ENCODE data around the gene PAIP1.
"Not testable (repeated sequence)": the region's sequence is repeated elsewhere in the genome, so short reads cannot be mapped to it uniquely, and the experiment has no call there.

The PAIP1 gene

GRCh38 chr5:43588842-43589241 is 32.0 kb upstream of the PAIP1 start:
- Histone ChIP-seq H3K4me3 (ENCODE audit: low read length) (no peak overlapping the region), H3K4me1 (ENCODE audit: control insufficient read depth, insufficient read depth, low read length) (no peaks in the 10 kb centered on the region), H3K9me3 (replicated peaks; ENCODE audit: low read length) (no peaks in the 10 kb centered on the region), H3K4me2 (ENCODE audit: low read length) (no peak overlapping the region), H3K27me3 (ENCODE audit: control insufficient read depth, insufficient read depth, low read length) (no peaks in the 10 kb centered on the region), H3K9ac (ENCODE audit: low read depth, low read length) (no peak overlapping the region), H3K36me3 (ENCODE audit: insufficient read depth, low read length) (no peaks in the 10 kb centered on the region)

GRCh38 chr5:43584166-43584699 is 27.4 kb upstream of the PAIP1 start:
- H3K9me3 ChIP-seq (replicated peaks; ENCODE audit: low read length) = no peaks in the 10 kb centered on the region
- no peak overlapping the region for H3K4me2 ChIP-seq (ENCODE audit: low read length)
- H3K9ac ChIP-seq (ENCODE audit: low read depth, low read length) = no peak overlapping the region
- no peaks in the 10 kb centered on the region for H3K27me3 ChIP-seq (ENCODE audit: control insufficient read depth, insufficient read depth, low read length)
- H3K36me3 ChIP-seq (ENCODE audit: insufficient read depth, low read length) = no peaks in the 10 kb centered on the region
- H3K4me3 ChIP-seq (ENCODE audit: low read length) = no peak overlapping the region
- no peaks in the 10 kb centered on the region for H3K4me1 ChIP-seq (ENCODE audit: control insufficient read depth, insufficient read depth, low read length)

- Histone ChIP-seq H3K4me1 (ENCODE audit: control insufficient read depth, insufficient read depth, low read length) (no peaks in the 10 kb centered on the region), H3K9ac (ENCODE audit: low read depth, low read length) (no peak overlapping the region), H3K36me3 (ENCODE audit: insufficient read depth, low read length) (no peaks in the 10 kb centered on the region), H3K9me3 (replicated peaks; ENCODE audit: low read length) (no peaks in the 10 kb centered on the region), H3K27me3 (ENCODE audit: control insufficient read depth, insufficient read depth, low read length) (no peaks in the 10 kb centered on the region), H3K4me2 (ENCODE audit: low read length) (no peak overlapping the region), H3K4me3 (ENCODE audit: low read length) (no peak overlapping the region)
Measured at GRCh38 chr5:43583724-43584123, 26.8 kb upstream of the PAIP1 start.

GRCh38 chr5:43582082-43583005 is 25.5 kb upstream of the PAIP1 start:
- no peaks in the 10 kb centered on the region for H3K27me3 ChIP-seq (ENCODE audit: control insufficient read depth, insufficient read depth, low read length)
- H3K4me1 ChIP-seq (ENCODE audit: control insufficient read depth, insufficient read depth, low read length) = no peaks in the 10 kb centered on the region
- no peaks in the 10 kb centered on the region for H3K36me3 ChIP-seq (ENCODE audit: insufficient read depth, low read length)
- H3K4me2 ChIP-seq (ENCODE audit: low read length) = no peak overlapping the region
- H3K9ac ChIP-seq (ENCODE audit: low read depth, low read length) = no peak overlapping the region
- H3K4me3 ChIP-seq (ENCODE audit: low read length) = no peak overlapping the region
- no peaks in the 10 kb centered on the region for H3K9me3 ChIP-seq (replicated peaks; ENCODE audit: low read length)

- H3K27me3 ChIP-seq (ENCODE audit: control insufficient read depth, insufficient read depth, low read length) = no peaks in the 10 kb centered on the region
- H3K9me3 ChIP-seq (replicated peaks; ENCODE audit: low read length) = no peaks in the 10 kb centered on the region
- no peak overlapping the region for H3K4me2 ChIP-seq (ENCODE audit: low read length)
- no peak overlapping the region for H3K9ac ChIP-seq (ENCODE audit: low read depth, low read length)
- no peaks in the 10 kb centered on the region for H3K4me1 ChIP-seq (ENCODE audit: control insufficient read depth, insufficient read depth, low read length)
- H3K4me3 ChIP-seq (ENCODE audit: low read length) = no peak overlapping the region
- H3K36me3 ChIP-seq (ENCODE audit: insufficient read depth, low read length) = no peaks in the 10 kb centered on the region
Measured at GRCh38 chr5:43581398-43581797, 24.5 kb upstream of the PAIP1 start.

- not testable (repeated sequence) for H3K9ac ChIP-seq (ENCODE audit: low read depth, low read length); H3K4me2 ChIP-seq (ENCODE audit: low read length); H3K4me3 ChIP-seq (ENCODE audit: low read length); H3K4me1 ChIP-seq (ENCODE audit: control insufficient read depth, insufficient read depth, low read length); H3K27me3 ChIP-seq (ENCODE audit: control insufficient read depth, insufficient read depth, low read length); H3K36me3 ChIP-seq (ENCODE audit: insufficient read depth, low read length); H3K9me3 ChIP-seq (replicated peaks; ENCODE audit: low read length)
Measured at GRCh38 chr5:43580402-43581210, 23.7 kb upstream of the PAIP1 start.

- Histone ChIP-seq H3K9me3 (replicated peaks; ENCODE audit: low read length) (no peaks in the 10 kb centered on the region), H3K27me3 (ENCODE audit: control insufficient read depth, insufficient read depth, low read length) (no peaks in the 10 kb centered on the region), H3K4me3 (ENCODE audit: low read length) (no peak overlapping the region), H3K4me2 (ENCODE audit: low read length) (no peak overlapping the region), H3K9ac (ENCODE audit: low read depth, low read length) (no peak overlapping the region), H3K4me1 (ENCODE audit: control insufficient read depth, insufficient read depth, low read length) (peaks cover 15% of the 10 kb centered on the region), H3K36me3 (ENCODE audit: insufficient read depth, low read length) (no peaks in the 10 kb centered on the region)
Measured at GRCh38 chr5:43573058-43573457, 16.2 kb upstream of the PAIP1 start.

- H3K36me3 ChIP-seq (ENCODE audit: insufficient read depth, low read length) = no peaks in the 10 kb centered on the region
- no peaks in the 10 kb centered on the region for H3K9me3 ChIP-seq (replicated peaks; ENCODE audit: low read length)
- no peak overlapping the region for H3K9ac ChIP-seq (ENCODE audit: low read depth, low read length)
- H3K4me1 ChIP-seq (ENCODE audit: control insufficient read depth, insufficient read depth, low read length) = peaks cover 15% of the 10 kb centered on the region
- H3K27me3 ChIP-seq (ENCODE audit: control insufficient read depth, insufficient read depth, low read length) = no peaks in the 10 kb centered on the region
- H3K4me3 ChIP-seq (ENCODE audit: low read length) = no peak overlapping the region
- H3K4me2 ChIP-seq (ENCODE audit: low read length) = no peak overlapping the region
Measured at GRCh38 chr5:43572357-43572756, 15.5 kb upstream of the PAIP1 start.

GRCh38 chr5:43571237-43571636 is 14.4 kb upstream of the PAIP1 start:
- H3K4me2 ChIP-seq (ENCODE audit: low read length) = peak overlapping the region; percentile 70
- no peaks in the 10 kb centered on the region for H3K36me3 ChIP-seq (ENCODE audit: insufficient read depth, low read length)
- peak overlapping the region; percentile 43 for H3K4me3 ChIP-seq (ENCODE audit: low read length)
- no peaks in the 10 kb centered on the region for H3K27me3 ChIP-seq (ENCODE audit: control insufficient read depth, insufficient read depth, low read length)
- no peaks in the 10 kb centered on the region for H3K9me3 ChIP-seq (replicated peaks; ENCODE audit: low read length)
- no peak overlapping the region for H3K9ac ChIP-seq (ENCODE audit: low read depth, low read length)
- peaks cover 15% of the 10 kb centered on the region for H3K4me1 ChIP-seq (ENCODE audit: control insufficient read depth, insufficient read depth, low read length)

GRCh38 chr5:43570450-43571158 is 13.7 kb upstream of the PAIP1 start:
- Histone ChIP-seq H3K4me2 (ENCODE audit: low read length) (peak overlapping the region; percentile 70), H3K4me1 (ENCODE audit: control insufficient read depth, insufficient read depth, low read length) (peaks cover 15% of the 10 kb centered on the region), H3K36me3 (ENCODE audit: insufficient read depth, low read length) (no peaks in the 10 kb centered on the region), H3K9ac (ENCODE audit: low read depth, low read length) (no peak overlapping the region), H3K4me3 (ENCODE audit: low read length) (no peak overlapping the region), H3K9me3 (replicated peaks; ENCODE audit: low read length) (no peaks in the 10 kb centered on the region), H3K27me3 (ENCODE audit: control insufficient read depth, insufficient read depth, low read length) (no peaks in the 10 kb centered on the region)

- Histone ChIP-seq H3K27me3 (ENCODE audit: control insufficient read depth, insufficient read depth, low read length) (no peaks in the 10 kb centered on the region), H3K4me1 (ENCODE audit: control insufficient read depth, insufficient read depth, low read length) (peaks cover 15% of the 10 kb centered on the region)
Measured at GRCh38 chr5:43569236-43569746, 12.4 kb upstream of the PAIP1 start.

More at GRCh38 chr5:43569236-43569746, 12.4 kb upstream of the PAIP1 start:
- Histone ChIP-seq H3K4me2 (ENCODE audit: low read length) (no peak overlapping the region), H3K9me3 (replicated peaks; ENCODE audit: low read length) (no peaks in the 10 kb centered on the region), H3K9ac (ENCODE audit: low read depth, low read length) (no peak overlapping the region), H3K36me3 (ENCODE audit: insufficient read depth, low read length) (no peaks in the 10 kb centered on the region), H3K4me3 (ENCODE audit: low read length) (no peak overlapping the region)

Measured in skeletal muscle satellite cell (primary cell).